Measurements from ENCODE around the gene PCDHGC5.

The PCDHGC5 gene

DNA sequence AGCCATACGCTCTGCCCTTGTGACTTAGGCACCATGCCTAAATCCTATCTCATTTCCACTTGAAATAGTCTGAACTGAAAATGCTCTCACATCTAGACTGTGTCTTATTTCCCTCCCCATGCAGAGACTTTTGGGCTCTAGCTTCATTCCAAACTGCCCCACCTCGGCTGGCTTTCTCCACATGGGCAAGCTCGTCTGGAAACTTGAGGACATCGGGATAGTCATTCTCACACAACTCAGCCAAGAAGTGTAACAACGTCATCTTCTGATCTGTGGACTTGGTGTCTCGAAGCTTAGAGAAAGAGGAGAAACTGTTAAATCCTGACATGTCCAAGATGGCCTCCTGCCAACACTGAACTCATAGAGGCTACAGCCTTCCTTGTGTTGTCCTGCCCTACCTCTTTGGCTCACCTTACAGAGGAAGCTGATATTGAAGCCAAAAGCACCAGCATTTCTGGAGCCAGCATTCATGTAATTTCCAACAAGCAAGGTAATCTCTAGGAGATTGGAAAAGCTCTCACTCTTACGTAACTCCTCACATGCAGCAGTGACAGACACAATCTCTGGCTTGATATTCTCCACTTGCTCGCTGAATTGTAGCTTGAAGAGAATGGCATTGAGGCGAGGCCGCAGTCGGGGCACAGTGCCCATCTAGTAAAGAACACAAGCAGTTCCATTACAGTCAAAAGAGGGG, 39.6 kb downstream of the PCDHGC5 start:
- TF ChIP-seq CTCF (conservative IDR thresholded peaks at IDR 0.05; ENCODE audit: low read depth) = no peak
- peak overlapping the region; percentile 71 for H3K27ac ChIP-seq
- ChIA-PET CTCF (interaction anchor here (0.5 to 1.7 kb wide), 4 partner anchors 16 to 256 kb away, joined by 3 to 6 read pairs (median 4); partner anchors contain the start of gene PCDHGA12), POLR2A (ENCODE audit: low non-redundant PET) (interaction anchor here (0.6 kb wide), 1 partner anchor 74 kb away, joined by 3 read pairs; no protein-coding TSS in a partner anchor)
- DNase-seq (ENCODE audit: low spot score) = no peak

DNA sequence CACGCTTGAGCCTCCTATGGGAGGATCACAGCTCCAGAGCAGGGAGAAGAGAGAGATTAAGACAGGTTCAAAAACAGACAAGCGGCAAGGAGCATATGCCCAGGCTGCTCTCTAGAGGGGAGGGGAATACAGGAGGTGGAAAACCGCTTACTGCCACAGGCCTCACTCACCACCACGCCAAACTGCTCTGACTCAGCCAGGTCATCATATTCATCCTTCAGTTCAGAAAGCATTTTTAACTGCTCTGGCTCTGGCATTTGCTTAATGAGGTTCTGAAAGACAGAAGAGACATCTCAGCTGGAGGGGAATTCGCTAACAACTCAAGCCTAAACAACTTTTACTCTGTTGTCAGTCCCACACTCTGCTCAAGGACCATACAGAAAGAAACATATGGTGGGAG, 40.1 kb downstream of the PCDHGC5 start:
- CTCF ChIA-PET = interaction anchor here (0.6 to 0.8 kb wide), 2 partner anchors 38 to 99 kb away, joined by 3 to 4 read pairs; partner anchors contain the start of gene PCDHGA12
- peak overlapping the region; percentile 71 for H3K27ac ChIP-seq
- no peak for TF ChIP-seq CTCF (conservative IDR thresholded peaks at IDR 0.05; ENCODE audit: low read depth)
- POLR2A ChIA-PET (ENCODE audit: low non-redundant PET) = no interaction called here
- DNase-seq (ENCODE audit: low spot score) = no peak

GRCh38 chr5:141529873-141530272, 41.0 kb downstream of the PCDHGC5 start:
- no peak for TF ChIP-seq CTCF (conservative IDR thresholded peaks at IDR 0.05; ENCODE audit: low read depth)
- ChIA-PET POLR2A (ENCODE audit: low non-redundant PET) (no interaction called here), CTCF (interaction anchor here (0.6 to 0.9 kb wide), 2 partner anchors 9 to 37 kb away, joined by 3 to 4 read pairs; no protein-coding TSS in a partner anchor)
- no peak for DNase-seq (ENCODE audit: low spot score)
- H3K27ac ChIP-seq = peak overlapping the region; percentile 71

- CTCF ChIA-PET = interaction anchor here (0.8 to 0.9 kb wide), 2 partner anchors 115 to 178 kb away, joined by 3 read pairs; partner anchors contain the start of genes PCDHGA4 and PCDHGB7
- no peak overlapping the region for H3K27ac ChIP-seq
- DNase-seq (ENCODE audit: low spot score) = no peak
- no peak for TF ChIP-seq CTCF (conservative IDR thresholded peaks at IDR 0.05; ENCODE audit: low read depth)
- POLR2A ChIA-PET (ENCODE audit: low non-redundant PET) = no interaction called here
Measured at GRCh38 chr5:141532726-141533125, 43.8 kb downstream of the PCDHGC5 start.

DNA sequence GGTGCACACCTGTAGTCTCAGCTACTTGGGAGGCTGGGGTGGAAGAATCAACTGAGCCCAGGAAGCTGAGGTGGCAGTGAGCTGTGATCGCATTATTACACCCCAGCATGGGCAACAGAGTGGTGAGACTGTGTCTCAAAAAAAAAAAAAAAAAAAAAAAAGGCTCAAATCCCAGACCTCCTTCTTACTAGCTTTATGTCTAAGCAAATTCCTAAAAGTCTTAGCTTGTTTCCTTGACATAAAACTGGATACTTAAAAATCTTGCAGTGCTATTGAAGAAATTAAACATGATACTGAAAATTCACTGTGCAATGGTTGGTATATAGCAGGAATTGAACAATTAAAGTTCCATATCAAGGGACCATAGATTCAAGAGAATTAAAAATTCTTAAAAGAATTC, 45.0 kb downstream of the PCDHGC5 start:
- TF ChIP-seq CTCF (conservative IDR thresholded peaks at IDR 0.05; ENCODE audit: low read depth) = no peak
- CTCF ChIA-PET = interaction anchor here (0.7 to 1.2 kb wide), 4 partner anchors 9 to 116 kb away, joined by 3 to 6 read pairs (median 4); partner anchors contain the start of gene PCDHGB7
- H3K27ac ChIP-seq = no peak overlapping the region
- DNase-seq (ENCODE audit: low spot score) = no peak
- POLR2A ChIA-PET (ENCODE audit: low non-redundant PET) = no interaction called here

DNA sequence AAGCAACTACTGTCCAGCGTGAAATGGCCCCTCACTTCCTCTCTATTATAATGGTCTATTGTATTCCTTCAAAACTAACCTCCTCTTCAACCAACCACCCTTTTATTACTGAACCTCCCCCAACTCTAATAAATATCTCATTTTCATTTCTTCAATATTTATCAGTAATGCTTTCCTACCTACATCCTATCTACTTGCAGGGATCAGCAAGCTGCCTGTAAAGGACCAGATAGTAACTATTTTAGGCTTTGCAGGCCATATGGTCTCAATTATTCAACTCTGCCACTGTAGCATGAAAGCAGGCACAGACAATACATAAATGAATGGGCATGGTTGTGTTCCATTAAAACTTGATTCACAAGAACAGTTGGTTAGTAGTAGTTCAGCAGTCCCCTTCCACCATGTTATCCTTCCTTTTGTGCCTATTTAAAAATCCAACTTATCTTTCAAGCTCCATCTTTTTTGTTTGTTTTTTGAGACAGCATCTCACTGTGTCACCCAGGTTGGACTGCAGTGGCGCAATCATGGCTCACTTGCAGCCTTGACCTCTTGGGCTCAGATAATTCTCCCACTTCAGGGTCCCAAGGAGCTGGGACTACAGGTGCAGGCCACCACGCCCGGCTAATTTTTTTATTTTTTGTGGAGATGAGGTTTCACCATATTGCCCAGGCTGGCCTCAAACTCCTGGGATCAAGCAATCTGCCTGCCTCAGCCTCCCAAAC, 45.8 kb downstream of the PCDHGC5 start:
- no peak for DNase-seq (ENCODE audit: low spot score)
- ChIA-PET POLR2A (ENCODE audit: low non-redundant PET) (no interaction called here), CTCF (interaction anchor here (0.7 to 0.8 kb wide), 2 partner anchors 49 to 191 kb away, joined by 3 read pairs; partner anchors contain the start of gene PCDHGA3)
- H3K27ac ChIP-seq = no peak overlapping the region
- TF ChIP-seq CTCF (conservative IDR thresholded peaks at IDR 0.05; ENCODE audit: low read depth) = no peak
